Measurements from ENCODE around the gene TAGLN2.
"Not testable (repeated sequence)": the region's sequence is repeated elsewhere in the genome, so short reads cannot be mapped to it uniquely, and the experiment has no call there.

The TAGLN2 gene

GRCh38 chr1:159911326-159912070 is 13.8 kb downstream of the TAGLN2 start:
- H3K4me3 Mint-ChIP-seq = no peak overlapping the region
- H3K27me3 Mint-ChIP-seq = no peaks in the 10 kb centered on the region
- no peaks in the 10 kb centered on the region for H3K9me3 Mint-ChIP-seq
- peak overlapping the region; percentile 81 for H3K27ac Mint-ChIP-seq
- H3K4me1 Mint-ChIP-seq = peaks cover 64% of the 10 kb centered on the region
- H3K36me3 Mint-ChIP-seq = peaks cover 20% of the 10 kb centered on the region
- no peak for ATAC-seq

GRCh38 chr1:159908031-159908940 is 17.0 kb downstream of the TAGLN2 start:
- Mint-ChIP-seq H3K9me3 (no peaks in the 10 kb centered on the region), H3K4me1 (peaks cover 37% of the 10 kb centered on the region), H3K27ac (peak overlapping the region; percentile 5), H3K4me3 (no peak overlapping the region), H3K36me3 (no peaks in the 10 kb centered on the region), H3K27me3 (no peaks in the 10 kb centered on the region)
- no peak for ATAC-seq

- Mint-ChIP-seq H3K9me3 (no peaks in the 10 kb centered on the region), H3K4me3 (no peak overlapping the region), H3K4me1 (peaks cover 24% of the 10 kb centered on the region), H3K27me3 (no peaks in the 10 kb centered on the region), H3K27ac (peak overlapping the region; percentile 6), H3K36me3 (no peaks in the 10 kb centered on the region)
- no peak for ATAC-seq
Measured at GRCh38 chr1:159906960-159907359, 18.3 kb downstream of the TAGLN2 start.

GRCh38 chr1:159904036-159904435 is 21.3 kb downstream of the TAGLN2 start:
- peaks cover 14% of the 10 kb centered on the region for H3K4me1 Mint-ChIP-seq
- H3K27ac Mint-ChIP-seq, H3K4me3 Mint-ChIP-seq, H3K36me3 Mint-ChIP-seq, ATAC-seq, H3K9me3 Mint-ChIP-seq, H3K27me3 Mint-ChIP-seq: not testable (repeated sequence)

GRCh38 chr1:159902541-159902940 is 22.8 kb downstream of the TAGLN2 start:
- peaks cover 24% of the 10 kb centered on the region for H3K4me1 Mint-ChIP-seq
- no peaks in the 10 kb centered on the region for H3K9me3 Mint-ChIP-seq
- H3K36me3 Mint-ChIP-seq = no peaks in the 10 kb centered on the region
- no peak for ATAC-seq
- H3K27me3 Mint-ChIP-seq = no peaks in the 10 kb centered on the region
- no peak overlapping the region for H3K4me3 Mint-ChIP-seq
- no peak overlapping the region for H3K27ac Mint-ChIP-seq

GRCh38 chr1:159900755-159901360 is 24.4 kb downstream of the TAGLN2 start:
- H3K4me1 Mint-ChIP-seq = peaks cover 24% of the 10 kb centered on the region
- H3K36me3 Mint-ChIP-seq = no peaks in the 10 kb centered on the region
- peaks cover 3% of the 10 kb centered on the region for H3K27me3 Mint-ChIP-seq
- no peak overlapping the region for H3K4me3 Mint-ChIP-seq
- no peaks in the 10 kb centered on the region for H3K9me3 Mint-ChIP-seq
- no peak overlapping the region for H3K27ac Mint-ChIP-seq
- no peak for ATAC-seq

- Mint-ChIP-seq H3K27ac (no peak within 1 kb of the TSS), H3K4me1 (peaks cover 24% of the 10 kb centered on the region), H3K27me3 (peaks cover 5% of the 10 kb centered on the region), H3K4me3 (no peak within 1 kb of the TSS), H3K9me3 (no peaks in the 10 kb centered on the region), H3K36me3 (no peaks in the 10 kb centered on the region)
- ATAC-seq = no peak
Measured at GRCh38 chr1:159900086-159900680, 25.1 kb downstream of the TAGLN2 start, which contains the start of gene CFAP45. CFAP45 (minus strand) TSS chr1:159900165; CDS start chr1:159900098, 67 bp downstream.

GRCh38 chr1:159899634-159900033 is 25.7 kb downstream of the TAGLN2 start:
- peaks cover 24% of the 10 kb centered on the region for H3K4me1 Mint-ChIP-seq
- H3K9me3 Mint-ChIP-seq, H3K27me3 Mint-ChIP-seq, H3K4me3 Mint-ChIP-seq, H3K27ac Mint-ChIP-seq, ATAC-seq, H3K36me3 Mint-ChIP-seq: not testable (repeated sequence)

- H3K36me3 Mint-ChIP-seq = no peaks in the 10 kb centered on the region
- peak overlapping the region; percentile 8 for H3K27ac Mint-ChIP-seq
- peak; percentile 67 for ATAC-seq
- no peaks in the 10 kb centered on the region for H3K9me3 Mint-ChIP-seq
- peaks cover 5% of the 10 kb centered on the region for H3K27me3 Mint-ChIP-seq
- no peak overlapping the region for H3K4me3 Mint-ChIP-seq
- peaks cover 24% of the 10 kb centered on the region for H3K4me1 Mint-ChIP-seq
Measured at GRCh38 chr1:159898527-159898926, 26.8 kb downstream of the TAGLN2 start.

GRCh38 chr1:159897962-159898361 is 27.3 kb downstream of the TAGLN2 start:
- peak overlapping the region; percentile 8 for H3K27ac Mint-ChIP-seq
- ATAC-seq = peak; percentile 20
- no peak overlapping the region for H3K4me3 Mint-ChIP-seq
- H3K4me1 Mint-ChIP-seq = peaks cover 24% of the 10 kb centered on the region
- H3K36me3 Mint-ChIP-seq = no peaks in the 10 kb centered on the region
- H3K9me3 Mint-ChIP-seq = no peaks in the 10 kb centered on the region
- peaks cover 5% of the 10 kb centered on the region for H3K27me3 Mint-ChIP-seq

GRCh38 chr1:159896546-159896930 is 28.8 kb downstream of the TAGLN2 start:
- ATAC-seq = no peak
- H3K9me3 Mint-ChIP-seq = no peaks in the 10 kb centered on the region
- no peak overlapping the region for H3K4me3 Mint-ChIP-seq
- no peak overlapping the region for H3K27ac Mint-ChIP-seq
- peaks cover 5% of the 10 kb centered on the region for H3K27me3 Mint-ChIP-seq
- H3K4me1 Mint-ChIP-seq = peaks cover 27% of the 10 kb centered on the region
- H3K36me3 Mint-ChIP-seq = no peaks in the 10 kb centered on the region

- Mint-ChIP-seq H3K27me3 (peaks cover 5% of the 10 kb centered on the region), H3K36me3 (no peaks in the 10 kb centered on the region), H3K4me1 (peaks cover 31% of the 10 kb centered on the region), H3K9me3 (no peaks in the 10 kb centered on the region), H3K27ac (no peak overlapping the region), H3K4me3 (no peak overlapping the region)
- ATAC-seq = no peak
Measured at GRCh38 chr1:159895836-159896545, 29.3 kb downstream of the TAGLN2 start.

GRCh38 chr1:159895286-159895685 is 30.0 kb downstream of the TAGLN2 start:
- Mint-ChIP-seq H3K36me3 (no peaks in the 10 kb centered on the region), H3K9me3 (no peaks in the 10 kb centered on the region), H3K4me1 (peaks cover 29% of the 10 kb centered on the region), H3K4me3 (no peak overlapping the region), H3K27me3 (peaks cover 5% of the 10 kb centered on the region), H3K27ac (no peak overlapping the region)
- no peak for ATAC-seq

GRCh38 chr1:159892944-159893343 is 32.4 kb downstream of the TAGLN2 start:
- Mint-ChIP-seq H3K27me3 (peaks cover 5% of the 10 kb centered on the region), H3K36me3 (no peaks in the 10 kb centered on the region)
- no peak for ATAC-seq

More at GRCh38 chr1:159892944-159893343, 32.4 kb downstream of the TAGLN2 start:
- H3K4me3 Mint-ChIP-seq = no peak overlapping the region
- peak overlapping the region; percentile 11 for H3K27ac Mint-ChIP-seq
- peaks cover 23% of the 10 kb centered on the region for H3K4me1 Mint-ChIP-seq
- no peaks in the 10 kb centered on the region for H3K9me3 Mint-ChIP-seq

All from stimulated activated memory B cell treated with anti-CD40 and anti-IgM and Interleukin-4, amounts not matched to agents 10 μg/mL and 1 μg/mL and 100 μg/mL, for 72 hours (primary cell).